GM20000 (cell line): ENCODE results near the gene HTR2C.

ENCODE experiments used
- DNase-seq: peaks from one replicate; pipeline ENCODE4 v3.0.0; 2012; ENCODE audit warnings: low spot score
- CTCF ChIP-seq: IDR thresholded peaks from 2 replicates; pipeline ENCODE4 v1.5.1; 2012; ENCODE audit warnings: mild to moderate bottlenecking, control low read depth; ENCODE audit errors: extremely low read depth, missing control alignments

The HTR2C gene

GRCh38 chrX:114583646-114584374 lies at the start of gene HTR2C:
Gene HTR2C (plus strand): TSS chrX:114584086. CDS start chrX:114726937, 142,851 bp downstream.
- no peak for DNase-seq

GRCh38 chrX:114580336-114580735 lies 3.5 kb upstream of the HTR2C start:
- DNase-seq = no peak
- no peak for TF ChIP-seq CTCF

More at GRCh38 chrX:114583646-114584374, at the start of gene HTR2C:
- TF ChIP-seq CTCF = no peak

GRCh38 chrX:114581528-114582263 lies 2.2 kb upstream of the HTR2C start:
- TF ChIP-seq CTCF = no peak
- DNase-seq = no peak

GRCh38 chrX:114582264-114582632 lies 1.6 kb upstream of the HTR2C start:
- TF ChIP-seq CTCF = no peak
- no peak for DNase-seq

- TF ChIP-seq CTCF = no peak
- no peak for DNase-seq
These were observed 1.0 kb upstream of the HTR2C start for GRCh38 chrX:114582698-114583395.

- DNase-seq = no peak
- no peak for TF ChIP-seq CTCF
These were observed 573 bp downstream of the HTR2C start for GRCh38 chrX:114584375-114584943.
